Panc1 (cell line): ENCODE data around the gene N4BP2L2.

Experiments used
- CTCF ChIP-seq: fragments of 450-650 bp; IDR thresholded peaks from 2 replicates; pipeline ENCODE4 v1.5.1; 2017; ENCODE audit warnings: mild to moderate bottlenecking
- POLR2AphosphoS5 ChIP-seq: IDR thresholded peaks from 2 replicates; pipeline ENCODE4 v1.6.1; 2012; ENCODE audit warnings: mild to moderate bottlenecking, low read depth, low read length, moderate library complexity
- REST ChIP-seq, 2 experiments: IDR thresholded peaks; 2 replicates each; pipeline ENCODE4 v1.6.1; 2011 to 2012; ENCODE audit warnings: low read depth in 2 of 2, control low read depth in 1 of 2, low read length in 1 of 2, mild to moderate bottlenecking in 1 of 2, moderate library complexity in 1 of 2; ENCODE audit not compliant: insufficient read depth in 1 of 2

GRCh38 chr13:32545083-32545482, 6.5 kb upstream of the N4BP2L2 start:
- TF ChIP-seq CTCF (no peak), REST (IDR thresholded peaks at IDR 0.05; ENCODE audit: insufficient read depth in 1 of 2, low read depth in 2 of 2, low read length in 1 of 2) (no peak), POLR2AphosphoS5 (no peak)
